Ammon's horn (tissue), 1 donor: ENCODE measurements around the gene STX1B.
"Not testable (repeated sequence)": the region's sequence is repeated elsewhere in the genome, so short reads cannot be mapped to it uniquely, and the experiment has no call there.

Source experiments
- DNase-seq: peaks from one replicate; pipeline ENCODE4 v3.0.0-alpha.2; 2016; ENCODE audit warnings: low spot score

Gene STX1B

DNA sequence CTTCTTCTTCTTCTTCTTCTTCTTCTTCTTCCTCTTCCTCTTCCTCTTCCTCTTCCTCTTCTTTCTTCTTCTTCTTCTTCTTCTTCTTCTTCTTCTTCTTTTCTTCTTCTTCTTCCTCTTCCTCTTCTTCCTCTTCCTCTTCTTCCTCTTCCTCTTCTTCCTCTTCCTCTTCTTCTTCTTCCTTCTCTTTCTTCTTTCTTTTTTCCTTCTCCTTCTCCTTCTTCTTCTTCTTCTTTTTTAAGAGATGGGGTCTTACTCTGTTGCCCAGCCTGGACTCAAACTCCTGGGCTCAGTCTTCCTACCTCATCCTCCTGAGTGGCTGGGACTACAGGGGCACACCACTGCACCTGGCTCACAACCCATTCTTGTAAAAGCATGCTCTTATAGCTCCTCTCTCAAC lies 2.9 kb upstream of the STX1B start:
- DNase-seq, result not testable (repeated sequence)

DNA sequence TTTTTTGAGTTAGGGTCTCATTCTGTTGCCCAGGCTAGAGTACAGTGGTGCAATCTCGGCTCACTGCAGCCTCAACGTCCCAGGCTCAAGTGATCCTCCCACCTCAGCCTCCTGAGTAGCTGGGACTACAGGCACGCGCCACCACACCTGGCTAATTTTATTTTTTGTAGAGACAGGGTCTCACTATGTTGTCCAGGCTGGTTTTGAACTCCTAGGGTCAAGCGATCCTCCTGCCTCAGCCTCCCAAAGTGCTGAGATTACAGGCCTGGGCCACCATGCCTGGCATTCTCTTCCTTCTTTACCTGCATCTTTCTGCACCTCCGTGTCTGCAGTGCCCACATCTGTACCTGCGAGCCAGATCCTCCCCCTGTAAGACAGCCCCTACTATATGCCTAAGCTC lies 1.4 kb upstream of the STX1B start:
- DNase-seq, result not testable (repeated sequence)

DNA sequence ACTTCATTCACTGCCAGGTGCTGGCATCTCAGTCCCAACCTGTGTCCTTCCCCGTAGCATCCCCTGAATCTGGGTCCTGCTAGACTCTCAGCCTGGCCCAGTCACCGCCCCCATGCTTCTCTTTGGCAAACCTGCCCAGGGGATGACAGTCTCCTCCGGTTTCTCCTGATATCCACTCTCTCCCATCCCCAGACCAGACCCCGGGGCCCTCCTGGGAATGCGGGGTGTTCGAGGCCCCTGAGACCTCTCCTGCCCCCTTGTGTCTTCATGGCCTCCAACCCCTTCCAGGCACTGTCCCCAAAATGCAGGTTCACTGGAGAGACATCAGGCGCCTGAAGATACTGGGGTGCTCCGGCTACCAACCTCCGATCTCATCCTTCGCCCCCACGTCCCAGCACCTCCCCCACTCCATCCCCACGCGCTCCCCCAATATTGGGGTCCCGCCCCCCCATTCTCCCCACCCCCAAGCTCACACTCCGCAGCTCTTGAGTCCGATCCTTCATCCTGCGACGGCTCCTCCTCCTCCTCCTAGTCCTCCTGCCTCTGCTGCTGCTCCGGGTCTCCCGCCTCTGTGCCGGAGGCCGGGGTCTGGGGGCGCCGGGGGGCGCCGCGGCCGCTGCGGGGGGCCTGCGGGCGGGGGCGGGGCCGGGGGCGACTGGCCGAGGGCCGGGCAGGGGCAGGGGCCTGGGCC lies 399 bp downstream of the STX1B start:
- DNase-seq, result no peak

DNA sequence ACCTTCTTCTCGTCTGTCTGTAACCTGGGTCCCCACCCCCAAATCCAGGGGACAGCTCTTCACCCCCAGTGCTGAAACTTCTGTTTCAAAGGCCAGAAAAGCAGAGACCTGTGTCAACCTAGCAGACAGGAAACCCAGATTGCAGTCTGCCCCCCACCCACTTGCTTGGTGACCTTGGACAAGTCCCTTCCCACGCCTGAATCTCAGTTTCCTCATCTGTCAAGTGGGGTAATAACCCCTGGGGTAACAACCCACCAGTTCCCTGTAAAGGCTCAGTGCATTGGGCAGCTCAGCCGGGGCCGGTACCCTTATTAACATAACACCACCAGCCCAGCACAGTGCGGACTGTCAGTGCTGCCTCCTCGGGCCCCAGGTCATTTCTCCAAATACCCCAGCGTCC lies 1.3 kb downstream of the STX1B start:
- no peak for DNase-seq

DNA sequence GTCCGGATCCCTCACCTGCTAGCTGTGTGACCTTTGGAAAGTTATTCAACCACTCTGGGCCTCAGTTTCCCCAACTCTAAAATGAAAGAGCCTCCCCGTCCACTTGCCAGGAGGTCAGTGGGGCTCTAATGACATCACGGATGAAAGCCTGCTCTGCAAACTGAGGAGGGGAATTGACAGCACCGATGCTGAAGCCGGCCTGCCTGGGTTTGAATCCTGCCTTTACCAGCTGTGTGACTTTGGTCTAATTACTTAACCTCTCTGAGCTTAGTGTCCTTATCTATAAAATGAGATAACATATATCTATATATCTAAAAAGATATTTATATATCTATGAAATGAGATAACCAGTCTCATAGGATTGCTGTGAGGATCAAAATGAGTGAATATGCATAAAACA lies 1.9 kb downstream of the STX1B start:
- no peak for DNase-seq

DNA sequence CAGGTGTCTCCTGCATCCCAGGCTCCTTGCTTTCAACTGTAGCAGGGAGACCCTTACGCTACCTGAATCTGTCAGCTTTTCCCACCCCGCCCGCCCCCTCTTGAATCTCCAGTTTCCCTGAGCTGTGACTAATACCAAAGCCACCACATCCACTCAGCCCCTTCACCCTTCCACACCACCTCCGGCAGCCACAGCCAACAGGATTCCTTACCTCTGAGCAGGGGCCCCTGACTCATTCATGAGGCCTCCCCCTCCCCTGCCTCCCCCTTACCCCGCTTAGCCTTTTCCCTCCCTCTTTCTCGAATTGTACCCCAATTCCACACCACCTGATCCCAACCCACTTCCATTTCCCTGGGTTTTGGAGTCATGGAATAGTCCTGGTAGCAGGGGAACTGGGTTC lies 2.3 kb downstream of the STX1B start:
- no peak for DNase-seq

DNA sequence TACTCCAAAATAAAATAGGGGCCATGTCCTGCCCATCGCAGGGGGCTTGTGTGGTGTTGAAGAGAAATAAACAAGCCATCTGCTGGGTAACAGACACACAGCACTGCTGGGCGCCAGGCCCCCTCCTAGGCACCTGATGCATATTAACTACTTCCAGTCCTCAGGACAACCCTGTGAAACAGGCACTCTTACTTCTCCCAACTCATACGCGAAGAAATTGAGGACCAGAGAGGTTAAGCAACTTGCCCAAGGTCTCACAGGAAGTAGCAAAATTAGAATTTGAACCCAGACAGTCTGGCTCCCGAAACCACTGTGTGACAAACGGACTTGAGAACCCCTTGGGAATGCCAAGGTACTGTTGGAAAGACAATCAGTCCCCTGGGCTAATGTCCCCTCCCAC lies 2.8 kb downstream of the STX1B start:
- DNase-seq, result no peak

DNA sequence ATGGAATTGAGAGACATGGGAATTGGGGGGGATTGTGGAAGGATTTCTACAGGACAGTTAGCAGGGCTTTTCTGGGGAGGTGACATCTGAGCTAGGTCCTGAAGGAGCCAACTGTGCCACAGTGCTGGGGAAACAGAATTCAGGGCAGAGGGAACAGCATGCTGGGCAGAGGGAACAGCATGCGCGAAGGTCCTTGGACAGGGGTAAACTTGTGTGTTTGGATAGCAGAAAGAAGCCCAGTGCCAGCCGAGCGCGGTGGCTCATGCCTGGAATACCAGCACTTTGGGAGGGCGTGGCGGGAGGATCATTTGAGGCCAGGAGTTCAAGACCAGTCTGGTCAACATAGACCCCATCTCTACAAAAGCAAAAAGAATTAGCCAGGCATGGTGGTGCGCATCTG lies 3.8 kb downstream of the STX1B start:
- DNase-seq, result no peak

DNA sequence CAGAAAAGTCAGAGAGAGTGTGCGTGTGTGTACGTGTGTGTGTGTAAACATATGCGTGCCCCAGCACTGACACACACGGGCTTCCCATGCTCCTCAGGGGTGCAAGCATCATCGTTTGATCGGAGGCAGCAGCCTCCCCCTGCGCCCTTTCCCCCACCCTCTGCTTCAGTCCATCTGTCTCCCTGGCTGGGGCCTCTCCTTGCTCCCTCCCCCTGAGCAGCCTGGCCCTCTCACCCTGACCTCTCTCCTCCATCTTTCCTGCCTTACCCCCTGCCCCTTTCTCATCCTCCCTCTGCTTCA lies 4.4 kb downstream of the STX1B start:
- no peak for DNase-seq

DNA sequence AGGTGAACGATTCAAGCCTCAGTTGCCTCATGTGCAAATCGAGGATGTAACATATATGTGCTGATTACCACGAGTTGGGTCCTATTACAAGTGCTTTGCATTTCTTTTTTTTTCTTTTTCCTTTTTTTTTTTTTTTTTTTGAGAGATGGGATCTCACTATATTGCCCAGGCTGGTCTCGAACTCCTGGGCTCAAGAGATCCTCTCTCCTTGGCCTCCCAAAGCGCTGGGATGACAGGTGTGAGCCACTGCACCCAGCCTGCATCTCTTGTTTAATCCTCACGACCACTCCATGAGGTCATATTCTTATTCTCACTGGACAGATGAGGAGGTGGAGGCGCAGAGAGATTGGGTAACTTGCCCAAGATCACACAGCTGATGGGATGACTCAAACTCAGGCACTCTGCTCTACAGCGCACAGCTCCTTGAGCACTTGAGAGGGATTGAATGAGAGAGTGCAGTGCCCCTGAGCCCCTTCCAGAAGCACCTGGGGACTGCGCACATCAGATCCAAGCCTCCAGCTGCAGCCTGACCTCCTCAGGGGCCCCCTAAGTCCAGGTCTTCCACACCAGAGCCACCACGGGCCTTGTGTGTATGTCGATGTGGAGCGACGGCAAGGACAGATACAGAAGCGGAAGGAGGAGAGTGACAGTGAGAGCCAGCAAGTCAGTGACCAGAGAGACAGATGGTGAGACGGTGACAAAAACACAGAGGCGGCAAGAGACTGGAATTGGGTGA lies 4.9 kb downstream of the STX1B start:
- no peak for DNase-seq

DNA sequence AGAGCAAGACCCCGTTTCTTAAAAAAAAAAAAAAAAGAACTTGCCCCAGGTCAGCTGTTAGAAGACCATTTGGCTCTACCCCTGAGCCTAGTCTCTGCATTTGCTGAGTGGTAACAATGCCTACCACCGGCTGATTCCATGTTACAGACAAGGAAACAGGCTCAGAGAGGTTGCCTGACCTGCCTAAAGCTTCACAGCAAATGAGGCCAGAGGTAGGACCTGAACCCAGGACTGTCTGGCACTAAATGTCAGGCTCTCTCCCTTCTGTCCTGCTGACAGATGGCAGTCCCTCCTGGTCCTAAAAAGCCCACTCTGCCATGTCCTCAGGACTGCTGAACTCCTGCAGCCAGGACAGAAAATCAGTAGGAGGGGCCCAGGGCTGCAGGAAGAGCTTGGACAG lies 5.8 kb downstream of the STX1B start:
- no peak for DNase-seq

DNA sequence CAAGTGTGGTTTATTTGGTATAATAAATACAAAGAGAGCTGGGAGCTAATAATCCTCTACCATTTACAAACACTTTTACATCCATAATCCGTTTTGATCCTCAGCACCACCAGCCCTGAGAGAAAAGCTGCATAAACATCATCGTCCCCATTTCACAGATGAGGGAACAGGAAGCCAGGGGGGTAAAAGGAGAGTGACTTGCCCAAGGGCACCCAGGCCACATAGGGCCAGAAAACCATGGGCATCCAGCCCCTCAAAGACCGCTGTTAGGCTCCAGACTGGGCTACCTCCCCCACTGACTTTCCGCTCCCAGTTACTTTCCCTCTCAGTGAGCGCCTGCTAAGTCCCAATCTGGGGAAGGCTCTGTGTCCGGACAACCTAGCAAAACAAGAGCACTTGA lies 6.7 kb downstream of the STX1B start:
- no peak for DNase-seq

DNA sequence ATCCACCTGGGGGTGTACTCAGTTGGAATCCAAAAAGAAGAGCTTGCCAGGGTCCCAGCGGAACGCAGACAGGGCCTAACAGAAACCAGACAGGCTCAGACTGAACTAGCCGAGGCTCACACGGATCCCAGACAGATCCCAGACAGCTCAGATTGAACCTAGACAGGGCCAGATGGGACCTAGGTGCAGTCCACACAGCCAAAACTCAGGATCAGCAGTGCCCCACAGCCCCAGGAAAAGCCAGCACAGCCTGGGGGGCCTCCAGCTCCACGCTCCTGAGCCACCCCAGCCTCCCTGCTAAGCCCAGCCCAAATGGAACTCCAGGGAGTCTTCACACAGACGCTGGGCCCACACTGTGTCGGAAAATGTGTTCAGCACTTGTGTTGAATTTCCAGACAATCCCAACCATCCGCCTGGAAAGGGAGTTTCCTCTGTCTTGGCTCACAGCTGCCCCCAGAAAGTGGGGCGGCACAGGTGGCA lies 7.5 kb downstream of the STX1B start:
- no peak for DNase-seq

DNA sequence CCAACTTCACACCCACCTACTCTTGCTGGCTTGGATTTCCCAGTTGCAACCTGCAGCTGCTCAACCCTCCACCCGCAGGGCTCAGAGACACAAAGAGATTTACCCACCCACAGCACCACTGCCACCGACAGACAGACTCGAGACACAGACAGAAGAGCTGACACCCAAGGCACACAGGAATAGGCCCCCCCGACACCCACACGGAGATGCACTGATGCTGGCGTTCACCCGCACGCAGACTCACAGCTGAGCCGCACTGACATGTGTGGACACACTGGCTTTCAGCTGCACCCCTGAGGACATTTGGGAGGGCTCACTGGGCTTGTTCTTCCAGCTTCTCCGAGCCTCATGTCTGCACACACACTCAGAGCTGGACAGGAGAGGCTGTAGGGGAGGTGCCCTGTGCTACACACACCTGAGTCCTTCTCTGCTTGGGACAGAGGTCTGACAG lies 8.2 kb downstream of the STX1B start:
- DNase-seq, result no peak

DNA sequence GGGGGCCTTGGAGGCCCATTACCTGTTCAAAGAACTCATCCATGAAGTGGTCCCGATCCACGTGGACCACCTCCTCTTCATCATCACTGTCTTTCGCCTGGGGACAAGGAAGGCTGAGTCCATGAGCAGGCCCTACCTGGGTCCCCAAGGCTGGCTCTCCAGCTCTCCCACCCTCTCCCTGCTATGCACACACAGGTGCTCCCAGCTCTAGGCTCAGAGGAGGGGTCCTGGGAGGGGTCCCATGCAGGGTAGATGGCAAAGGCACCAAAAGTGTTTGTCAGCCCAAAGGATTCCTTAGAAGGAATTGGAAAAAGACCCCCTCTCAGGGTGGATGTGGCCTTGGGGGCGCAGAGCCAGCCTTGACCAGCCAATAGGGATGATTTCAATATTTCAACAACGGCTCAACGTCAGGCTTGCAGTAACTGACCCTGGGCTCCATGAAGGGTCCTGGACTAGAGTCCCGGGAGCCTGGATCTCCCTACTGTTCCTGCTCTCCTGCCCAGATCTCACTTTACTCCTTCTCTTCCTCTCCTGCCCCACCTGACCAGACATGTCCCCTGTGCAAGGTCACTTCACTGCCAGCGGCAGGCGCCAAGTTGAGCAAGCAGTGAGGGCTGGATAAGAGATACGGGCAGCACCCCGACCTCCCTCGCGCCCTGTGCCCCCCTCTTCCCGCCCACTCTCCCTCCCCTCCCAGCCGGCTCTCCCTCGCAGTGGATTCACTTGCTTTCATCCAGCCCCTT lies 8.8 kb downstream of the STX1B start:
- DNase-seq, result no peak

DNA sequence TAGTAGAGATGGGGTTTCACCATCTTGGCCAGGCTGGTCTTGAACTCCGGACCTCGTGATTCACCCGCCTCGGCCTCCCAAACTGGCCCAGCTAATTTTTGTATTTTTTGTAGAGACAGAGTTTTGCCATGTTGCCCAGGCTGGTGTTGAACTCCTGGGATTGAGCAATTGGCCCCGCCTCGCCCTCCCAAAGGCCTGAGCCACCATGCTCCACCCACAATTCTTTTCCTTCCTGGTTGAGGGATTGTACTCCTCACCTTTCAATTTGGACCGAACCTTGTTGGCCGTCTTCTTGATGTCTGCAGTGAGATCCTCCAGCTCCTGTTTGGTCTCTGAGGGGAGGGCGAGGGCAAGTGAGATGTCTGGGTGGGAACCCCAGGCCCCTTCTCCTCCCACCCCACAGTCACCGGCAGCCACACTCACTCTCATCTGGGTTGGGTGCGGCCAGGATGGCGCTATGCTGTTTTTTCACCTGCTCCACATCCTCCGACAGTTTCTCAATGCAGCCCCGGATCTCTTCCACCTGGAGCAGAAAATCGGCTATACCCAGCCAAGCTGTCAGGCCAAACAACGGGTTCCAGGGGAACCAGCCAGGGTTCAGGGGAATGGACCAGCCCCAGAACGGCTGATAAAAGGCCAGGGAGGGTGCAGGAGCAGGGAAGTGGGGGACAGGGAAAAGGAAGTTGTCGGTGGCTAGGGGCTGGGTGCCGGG lies 9.6 kb downstream of the STX1B start:
- DNase-seq, result no peak

DNA sequence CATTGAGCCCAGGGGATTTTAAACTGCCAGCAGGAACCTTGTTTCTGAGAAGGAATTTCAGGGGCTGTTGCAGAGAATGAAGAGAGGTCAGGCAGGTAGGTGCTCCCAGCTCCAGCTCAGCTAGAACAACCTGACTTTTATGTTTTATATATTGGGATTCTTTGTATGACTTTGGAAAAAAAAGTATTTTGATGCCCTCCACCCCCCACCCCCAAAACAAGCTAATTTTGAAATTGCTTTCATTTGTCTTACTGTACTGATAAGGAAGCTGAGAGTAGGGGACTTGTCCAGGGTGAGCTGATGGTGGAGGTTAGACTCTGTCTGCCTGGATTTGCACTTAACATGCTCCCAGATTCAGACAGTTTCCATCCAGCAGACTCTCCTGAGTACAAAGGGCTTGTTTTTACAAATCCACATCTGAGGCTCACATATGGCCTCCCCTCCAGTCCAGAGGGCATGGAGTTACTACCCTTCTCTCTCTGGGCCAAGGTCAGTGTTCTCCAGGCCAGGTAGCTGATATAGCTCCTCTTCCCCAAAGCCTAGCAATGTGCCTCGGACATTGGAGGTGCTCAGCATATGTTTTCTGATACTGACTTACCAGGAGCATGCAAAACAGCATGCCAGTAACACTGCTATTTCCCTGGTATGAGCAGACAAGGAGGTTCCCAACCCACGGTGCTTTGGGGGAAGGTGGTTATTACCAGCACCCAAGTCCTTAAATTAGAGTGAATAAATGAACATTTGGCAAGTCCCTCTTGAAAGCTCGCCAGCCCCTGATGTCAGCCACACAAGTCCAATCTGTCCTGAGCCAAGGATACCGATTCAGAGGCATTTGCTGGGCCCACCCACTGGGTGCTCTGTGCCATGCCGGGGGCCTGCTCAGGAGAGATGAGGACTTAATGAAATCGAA lies 11.3 kb downstream of the STX1B start:
- DNase-seq, result no peak

DNA sequence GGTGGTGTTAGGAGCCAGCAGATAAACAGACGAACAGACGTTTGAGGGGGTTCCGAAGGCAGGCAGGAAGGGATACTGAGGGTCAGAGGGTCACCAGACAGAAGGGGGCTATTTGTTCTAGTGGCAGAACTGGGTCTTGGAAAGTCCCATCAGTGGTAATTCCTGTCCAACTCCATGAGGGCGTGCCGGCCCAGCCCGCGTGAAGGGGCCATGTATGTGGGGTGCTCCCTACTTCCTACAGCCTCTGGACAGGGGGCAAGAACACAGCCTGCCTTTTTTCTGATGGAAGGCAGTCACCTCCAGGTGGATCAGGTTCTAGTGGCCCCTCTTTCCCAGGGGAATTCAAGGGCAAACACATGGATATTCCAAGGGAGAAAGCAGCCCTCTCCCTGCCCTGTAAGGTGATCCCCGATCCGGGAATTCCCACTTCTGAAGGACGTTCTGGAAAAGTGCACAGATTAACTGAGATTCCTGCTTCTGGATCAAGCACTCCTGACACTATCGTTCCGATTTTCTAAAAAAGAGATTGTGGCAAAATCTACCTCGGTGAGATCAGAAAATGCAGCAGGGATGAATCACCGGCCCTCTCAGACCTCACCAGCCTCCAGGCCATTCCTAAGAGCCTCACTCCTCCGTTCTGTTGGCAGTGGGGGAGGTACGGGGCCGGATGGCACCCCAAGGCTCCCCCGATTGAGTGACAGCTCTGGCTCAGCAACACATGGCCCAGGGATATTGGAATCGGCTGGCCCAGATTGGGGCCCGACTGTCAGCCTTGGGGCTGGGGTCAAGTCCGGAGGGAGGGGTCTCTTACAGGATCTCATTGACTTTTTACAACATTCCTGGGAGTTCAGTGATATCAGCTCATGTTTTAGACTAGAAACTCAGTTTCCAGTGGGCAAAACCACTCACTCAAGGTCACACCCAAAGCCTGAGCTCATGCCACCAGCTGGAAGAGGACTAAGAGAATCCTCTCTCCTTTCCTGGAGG lies 12.4 kb downstream of the STX1B start:
- no peak for DNase-seq

DNA sequence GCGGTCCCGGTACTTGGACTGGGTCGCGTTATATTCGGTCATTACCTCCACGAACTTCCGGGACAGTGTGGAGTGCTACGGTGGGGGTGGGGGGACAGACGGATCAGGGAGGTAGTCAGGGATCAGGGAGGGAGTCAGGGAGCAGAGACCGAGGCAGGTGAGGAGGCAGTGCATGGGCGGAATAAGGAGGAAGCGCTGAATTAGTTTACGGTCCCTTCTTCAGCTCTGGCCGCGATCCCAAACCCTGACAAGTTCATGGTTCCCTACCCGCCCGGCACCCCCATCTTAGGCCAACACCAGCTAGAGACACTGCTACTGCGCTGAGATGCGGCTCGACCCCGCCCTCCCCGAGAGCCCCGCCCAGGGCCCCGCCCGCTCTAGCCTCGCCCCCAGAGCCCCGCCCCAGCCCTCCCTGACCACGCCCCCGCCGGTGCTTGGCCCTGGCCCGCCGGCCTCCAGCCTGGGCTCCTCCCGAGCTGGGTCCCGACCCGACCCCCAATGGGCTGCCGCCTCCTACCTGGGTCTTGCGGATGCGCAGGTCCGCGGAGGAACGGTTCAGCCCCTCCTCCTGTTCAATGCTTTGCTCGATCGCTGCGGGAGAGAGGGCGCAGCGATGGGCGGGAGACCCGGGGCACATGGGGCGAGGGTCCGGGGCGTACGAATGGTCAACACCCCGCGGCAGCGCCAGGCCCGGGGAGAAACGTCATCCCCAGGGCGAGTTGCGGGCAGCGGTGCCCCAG lies 13.3 kb downstream of the STX1B start:
- peak; percentile 35 for DNase-seq
